KMS-11 (cell line): ENCODE data around the gene VDR.

Experiments
- H2AFZ ChIP-seq: fragments of 200-600 bp; sonication (generic); 2 replicates; pipeline ENCODE4 v1.6.1; 2016; ENCODE audit warnings: antibody characterized with exemption, mixed run types, low read depth
- H3K27ac ChIP-seq: fragments of 200-600 bp; sonication (generic); 2 replicates; pipeline ENCODE4 v1.6.1; 2016; ENCODE audit warnings: mild to moderate bottlenecking, mixed run types
- H3K27me3 ChIP-seq: fragments of 200-600 bp; sonication (generic); 2 replicates; pipeline ENCODE4 v1.6.1; 2017; ENCODE audit warnings: mild to moderate bottlenecking, low read depth, mixed run types, moderate library complexity; ENCODE audit not compliant: insufficient read depth
- H3K36me3 ChIP-seq: fragments of 200-600 bp; sonication (generic); 2 replicates; pipeline ENCODE4 v1.6.1; 2017; ENCODE audit warnings: mild to moderate bottlenecking, mixed run types; ENCODE audit not compliant: insufficient read depth
- H3K4me1 ChIP-seq: fragments of 200-600 bp; sonication (generic); 2 replicates; pipeline ENCODE4 v1.6.1; 2016; ENCODE audit warnings: mild to moderate bottlenecking, low read depth, mixed run types; ENCODE audit not compliant: poor library complexity, severe bottlenecking
- H3K4me2 ChIP-seq: fragments of 200-600 bp; sonication (generic); 2 replicates; pipeline ENCODE4 v1.7.0; 2016; ENCODE audit warnings: mild to moderate bottlenecking, mixed run types
- H3K4me3 ChIP-seq: fragments of 200-600 bp; sonication (generic); IDR thresholded peaks from 2 replicates; pipeline ENCODE4 v1.6.1; 2017; ENCODE audit warnings: low read depth, low read length, mixed read lengths; ENCODE audit not compliant: insufficient read depth
- H3K79me2 ChIP-seq: fragments of 200-600 bp; sonication (generic); 2 replicates; pipeline ENCODE4 v1.6.1; 2016; ENCODE audit warnings: low read depth, mixed run types; ENCODE audit not compliant: insufficient read depth
- H3K9ac ChIP-seq: fragments of 200-600 bp; sonication (generic); 2 replicates; pipeline ENCODE4 v1.6.1; 2016; ENCODE audit warnings: mild to moderate bottlenecking, mixed run types
- H4K20me1 ChIP-seq: fragments of 200-600 bp; sonication (generic); 2 replicates; pipeline ENCODE4 v1.6.1; 2016; ENCODE audit warnings: mild to moderate bottlenecking, mixed run types; ENCODE audit not compliant: insufficient read depth
- TF ChIP-seq, protein P1 (sequence below): fragments of 200-600 bp; sonication (generic); conservative IDR thresholded peaks from 2 replicates; pipeline ENCODE4 v1.6.1; 2017; ENCODE audit warnings: low read depth, mild to moderate bottlenecking, antibody characterized with exemption, low read length, moderate library complexity, mixed read lengths

VDR gene

DNA sequence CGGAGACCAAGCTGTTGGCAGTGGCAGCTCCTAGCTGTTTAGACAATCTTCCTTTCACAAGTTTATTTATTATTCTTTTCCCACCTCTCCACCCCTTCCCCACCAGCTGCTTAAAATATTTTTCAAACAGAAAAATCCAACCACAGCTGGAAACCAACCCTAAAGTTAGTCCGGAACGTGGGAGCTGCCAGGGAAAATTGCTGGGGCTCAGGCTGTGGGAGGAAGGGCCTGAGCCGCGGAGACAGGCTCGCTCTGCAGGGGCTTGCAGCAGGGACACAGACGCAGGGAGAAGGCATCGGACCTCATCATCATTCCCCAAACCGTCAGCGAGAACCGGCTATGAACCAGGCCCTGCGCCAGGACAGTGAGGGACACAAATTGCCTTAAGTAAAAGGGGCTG is 42.5 kb upstream of the VDR start:
- Histone ChIP-seq H3K4me2 (no peak overlapping the region), H3K4me1 (peaks cover 8% of the 10 kb centered on the region), H3K4me3 (no peak overlapping the region), H2AFZ (no peak overlapping the region), H3K27ac (no peak overlapping the region), H4K20me1 (no peaks in the 10 kb centered on the region), H3K9ac (no peak overlapping the region), H3K79me2 (no peaks in the 10 kb centered on the region), H3K27me3 (no peaks in the 10 kb centered on the region), H3K36me3 (no peaks in the 10 kb centered on the region)
- TF ChIP-seq, protein P1, sequence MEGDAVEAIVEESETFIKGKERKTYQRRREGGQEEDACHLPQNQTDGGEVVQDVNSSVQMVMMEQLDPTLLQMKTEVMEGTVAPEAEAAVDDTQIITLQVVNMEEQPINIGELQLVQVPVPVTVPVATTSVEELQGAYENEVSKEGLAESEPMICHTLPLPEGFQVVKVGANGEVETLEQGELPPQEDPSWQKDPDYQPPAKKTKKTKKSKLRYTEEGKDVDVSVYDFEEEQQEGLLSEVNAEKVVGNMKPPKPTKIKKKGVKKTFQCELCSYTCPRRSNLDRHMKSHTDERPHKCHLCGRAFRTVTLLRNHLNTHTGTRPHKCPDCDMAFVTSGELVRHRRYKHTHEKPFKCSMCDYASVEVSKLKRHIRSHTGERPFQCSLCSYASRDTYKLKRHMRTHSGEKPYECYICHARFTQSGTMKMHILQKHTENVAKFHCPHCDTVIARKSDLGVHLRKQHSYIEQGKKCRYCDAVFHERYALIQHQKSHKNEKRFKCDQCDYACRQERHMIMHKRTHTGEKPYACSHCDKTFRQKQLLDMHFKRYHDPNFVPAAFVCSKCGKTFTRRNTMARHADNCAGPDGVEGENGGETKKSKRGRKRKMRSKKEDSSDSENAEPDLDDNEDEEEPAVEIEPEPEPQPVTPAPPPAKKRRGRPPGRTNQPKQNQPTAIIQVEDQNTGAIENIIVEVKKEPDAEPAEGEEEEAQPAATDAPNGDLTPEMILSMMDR: no peak

GRCh38 chr12:47946413-47947323 is 41.9 kb upstream of the VDR start:
- TF ChIP-seq, protein P1: no peak
- Histone ChIP-seq H3K27me3 (no peaks in the 10 kb centered on the region), H3K9ac (no peak overlapping the region), H3K4me3 (no peak overlapping the region), H3K4me1 (peaks cover 8% of the 10 kb centered on the region), H4K20me1 (no peaks in the 10 kb centered on the region), H3K36me3 (no peaks in the 10 kb centered on the region), H2AFZ (no peak overlapping the region), H3K4me2 (no peak overlapping the region), H3K79me2 (no peaks in the 10 kb centered on the region), H3K27ac (no peak overlapping the region)

GRCh38 chr12:47945341-47945728 is 40.5 kb upstream of the VDR start:
- no peaks in the 10 kb centered on the region for H3K27me3 ChIP-seq
- TF ChIP-seq, protein P1: no peak
- no peak overlapping the region for H2AFZ ChIP-seq
- no peaks in the 10 kb centered on the region for H4K20me1 ChIP-seq
- H3K4me1 ChIP-seq: peaks cover 8% of the 10 kb centered on the region
- no peaks in the 10 kb centered on the region for H3K36me3 ChIP-seq
- no peak overlapping the region for H3K4me2 ChIP-seq
- no peak overlapping the region for H3K9ac ChIP-seq
- no peak overlapping the region for H3K4me3 ChIP-seq
- no peaks in the 10 kb centered on the region for H3K79me2 ChIP-seq
- H3K27ac ChIP-seq: no peak overlapping the region

DNA sequence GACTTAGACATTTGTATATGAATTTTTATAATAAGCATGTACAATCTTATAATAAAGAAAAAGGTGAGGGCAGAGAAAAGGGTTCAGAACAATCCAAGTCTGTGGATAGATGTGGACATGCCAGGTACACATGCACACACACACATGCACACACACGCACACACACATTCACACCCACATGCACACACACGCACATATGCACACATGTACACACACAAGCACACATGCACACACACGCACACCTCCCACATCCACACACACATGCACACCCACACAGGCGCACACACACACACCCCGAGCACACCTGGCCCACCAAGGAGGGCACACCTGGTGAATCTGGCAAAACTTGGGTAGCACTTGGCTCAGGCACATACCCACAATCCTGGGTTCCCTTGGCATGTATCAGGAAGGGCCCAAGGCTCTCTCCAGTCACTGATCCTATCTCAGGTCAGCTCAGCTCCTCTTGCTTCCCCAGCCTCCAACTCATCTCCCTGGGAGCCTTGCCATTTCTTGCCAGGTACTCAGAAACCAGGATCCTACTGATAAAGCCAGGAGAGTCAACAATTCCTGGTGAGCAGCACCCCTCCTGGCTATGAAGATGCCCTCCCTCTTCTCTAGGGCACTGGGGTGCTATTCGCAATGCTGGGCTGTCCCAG is 40.0 kb upstream of the VDR start:
- no peaks in the 10 kb centered on the region for H3K36me3 ChIP-seq
- H2AFZ ChIP-seq: no peak overlapping the region
- H3K4me3 ChIP-seq: no peak overlapping the region
- no peak overlapping the region for H3K4me2 ChIP-seq
- no peaks in the 10 kb centered on the region for H3K79me2 ChIP-seq
- no peak overlapping the region for H3K27ac ChIP-seq
- no peaks in the 10 kb centered on the region for H3K27me3 ChIP-seq
- no peaks in the 10 kb centered on the region for H4K20me1 ChIP-seq
- TF ChIP-seq, protein P1: no peak
- no peak overlapping the region for H3K9ac ChIP-seq
- H3K4me1 ChIP-seq: peaks cover 8% of the 10 kb centered on the region
